OCI-LY3 (cell line): ENCODE data around the gene PTBP3.

Experiments
- H2AFZ ChIP-seq: fragments of 200-600, 300-600 bp; shearing (Covaris generic); 2 replicates; pipeline ENCODE4 v1.6.0; 2014; ENCODE audit warnings: antibody characterized with exemption, low read depth, low read length
- H3K27ac ChIP-seq: fragments of 200-600, 300-600 bp; sonication (generic); 2 replicates; pipeline ENCODE4 v1.5.1; 2014; ENCODE audit warnings: mild to moderate bottlenecking, low read length, moderate library complexity, mixed read lengths
- H3K27me3 ChIP-seq: fragments of 200-600, 300-600 bp; sonication (generic); 2 replicates; pipeline ENCODE4 v1.6.1; 2014; ENCODE audit warnings: low read depth, low read length, mixed read lengths
- H3K36me3 ChIP-seq: fragments of 200-600, 300-600 bp; sonication (generic); replicated peaks from 2 replicates; pipeline ENCODE3; 2014; ENCODE audit warnings: low read depth, low read length, mixed read lengths
- H3K4me1 ChIP-seq: fragments of 300-600, 200-600 bp; sonication (generic); 2 replicates; pipeline ENCODE4 v1.6.1; 2014; ENCODE audit warnings: low read length, mixed read lengths
- H3K4me2 ChIP-seq: fragments of 200-600, 300-600 bp; sonication (generic); 2 replicates; pipeline ENCODE4 v1.6.1; 2014; ENCODE audit warnings: low read length, mixed read lengths
- H3K4me3 ChIP-seq: fragments of 300-600, 200-600 bp; sonication (generic); 2 replicates; pipeline ENCODE4 v1.5.1; 2014; ENCODE audit warnings: antibody characterized with exemption, mild to moderate bottlenecking, low read length, moderate library complexity
- H3K79me2 ChIP-seq: fragments of 300-600, 200-600 bp; shearing (Covaris generic); 2 replicates; pipeline ENCODE4 v1.6.1; 2014; ENCODE audit warnings: mild to moderate bottlenecking, low read length, mixed read lengths
- H3K9ac ChIP-seq: fragments of 300-600, 200-600 bp; shearing (Covaris generic); 2 replicates; pipeline ENCODE4 v1.6.0; 2014; ENCODE audit warnings: mild to moderate bottlenecking, low read length, moderate library complexity
- H3K9me3 ChIP-seq: fragments of 200-600, 300-600 bp; shearing (Covaris generic); 2 replicates; pipeline ENCODE4 v1.6.1; 2014; ENCODE audit warnings: low read length, mixed read lengths; ENCODE audit not compliant: insufficient read depth
- H4K20me1 ChIP-seq: fragments of 200-600, 300-600 bp; sonication (generic); 2 replicates; pipeline ENCODE4 v1.6.1; 2016; ENCODE audit warnings: low read length, mixed read lengths; ENCODE audit not compliant: insufficient read depth
- EZH2phosphoT487 ChIP-seq: fragments of 200-600 bp; shearing (Covaris generic); IDR thresholded peaks from 2 replicates; pipeline ENCODE4 v1.6.1; 2018; ENCODE audit warnings: antibody characterized with exemption, mixed run types, low read depth
- TF ChIP-seq, protein P1 (sequence below): fragments of 200-600, 300-600 bp; sonication (generic); IDR thresholded peaks from 2 replicates; pipeline ENCODE4 v1.5.1; 2014; ENCODE audit warnings: antibody characterized with exemption, low read length, low read depth

The PTBP3 gene

DNA sequence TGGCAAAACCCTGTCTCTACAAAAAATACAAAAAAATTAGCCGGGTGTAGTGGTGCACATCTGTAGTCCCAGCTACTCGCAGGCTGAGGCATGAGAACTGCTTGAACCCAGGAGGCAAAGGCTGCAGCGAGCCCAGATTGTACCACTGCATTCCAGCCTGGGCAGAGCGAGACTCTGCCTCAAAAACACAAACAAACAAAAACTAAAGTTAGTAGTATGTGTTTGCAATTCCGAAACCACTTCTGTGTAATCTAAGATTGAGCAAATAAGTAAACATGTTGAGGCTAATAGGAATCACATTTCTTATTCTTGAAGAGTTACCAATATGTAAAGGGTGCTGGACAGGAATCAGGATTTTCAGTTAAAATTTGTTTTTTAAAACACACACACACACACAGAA lies 88.3 kb downstream of the PTBP3 start:
- Histone ChIP-seq H3K4me2 (no peak overlapping the region), H3K27me3 (no peaks in the 10 kb centered on the region), H4K20me1 (no peaks in the 10 kb centered on the region), H3K9me3 (no peaks in the 10 kb centered on the region), H3K4me3 (no peak overlapping the region), H3K36me3 (no peaks in the 10 kb centered on the region), H3K4me1 (peaks cover 12% of the 10 kb centered on the region), H3K9ac (no peak overlapping the region), H2AFZ (no peak overlapping the region), H3K79me2 (no peaks in the 10 kb centered on the region), H3K27ac (no peak overlapping the region)
- TF ChIP-seq, protein P1, sequence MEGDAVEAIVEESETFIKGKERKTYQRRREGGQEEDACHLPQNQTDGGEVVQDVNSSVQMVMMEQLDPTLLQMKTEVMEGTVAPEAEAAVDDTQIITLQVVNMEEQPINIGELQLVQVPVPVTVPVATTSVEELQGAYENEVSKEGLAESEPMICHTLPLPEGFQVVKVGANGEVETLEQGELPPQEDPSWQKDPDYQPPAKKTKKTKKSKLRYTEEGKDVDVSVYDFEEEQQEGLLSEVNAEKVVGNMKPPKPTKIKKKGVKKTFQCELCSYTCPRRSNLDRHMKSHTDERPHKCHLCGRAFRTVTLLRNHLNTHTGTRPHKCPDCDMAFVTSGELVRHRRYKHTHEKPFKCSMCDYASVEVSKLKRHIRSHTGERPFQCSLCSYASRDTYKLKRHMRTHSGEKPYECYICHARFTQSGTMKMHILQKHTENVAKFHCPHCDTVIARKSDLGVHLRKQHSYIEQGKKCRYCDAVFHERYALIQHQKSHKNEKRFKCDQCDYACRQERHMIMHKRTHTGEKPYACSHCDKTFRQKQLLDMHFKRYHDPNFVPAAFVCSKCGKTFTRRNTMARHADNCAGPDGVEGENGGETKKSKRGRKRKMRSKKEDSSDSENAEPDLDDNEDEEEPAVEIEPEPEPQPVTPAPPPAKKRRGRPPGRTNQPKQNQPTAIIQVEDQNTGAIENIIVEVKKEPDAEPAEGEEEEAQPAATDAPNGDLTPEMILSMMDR = no peak
- TF ChIP-seq EZH2phosphoT487 = no peak

DNA sequence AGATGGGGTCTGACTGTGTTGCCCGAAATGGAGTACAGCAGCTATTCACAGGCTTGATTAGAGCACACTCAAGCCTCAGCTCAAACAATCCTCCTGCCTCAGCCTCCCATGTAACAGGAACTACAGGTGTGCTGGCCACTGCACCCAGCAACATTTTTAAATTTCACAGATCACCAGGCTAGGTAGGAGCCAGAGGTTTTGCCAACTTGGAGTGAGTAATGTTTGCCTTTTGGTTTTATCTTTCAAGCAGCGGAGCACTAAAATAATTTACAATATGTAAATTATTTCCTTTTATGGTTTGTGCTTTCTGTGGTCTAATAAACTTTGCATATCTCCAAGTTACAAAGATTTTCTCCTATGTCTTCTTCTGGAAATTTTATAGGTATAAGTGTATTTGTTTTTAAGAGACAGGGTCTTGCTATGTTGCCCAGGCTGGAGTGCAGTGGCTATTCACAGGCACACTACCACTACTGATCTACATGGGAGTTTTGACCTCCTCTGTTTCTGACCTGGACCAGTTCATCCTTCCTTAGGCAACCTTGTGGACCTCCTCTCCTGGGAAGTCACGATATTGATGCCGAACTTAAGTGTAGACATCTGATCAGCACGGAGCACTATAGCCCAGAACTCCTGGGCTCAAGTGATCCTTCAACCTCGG lies 91.1 kb downstream of the PTBP3 start:
- Histone ChIP-seq H3K27ac (no peak overlapping the region), H3K79me2 (no peaks in the 10 kb centered on the region), H3K4me1 (no peaks in the 10 kb centered on the region), H3K4me2 (no peak overlapping the region), H3K4me3 (no peak overlapping the region), H4K20me1 (no peaks in the 10 kb centered on the region), H2AFZ (no peak overlapping the region), H3K9me3 (no peaks in the 10 kb centered on the region), H3K36me3 (no peaks in the 10 kb centered on the region), H3K27me3 (no peaks in the 10 kb centered on the region), H3K9ac (no peak overlapping the region)
- no peak for TF ChIP-seq EZH2phosphoT487
- TF ChIP-seq, protein P1 = no peak

DNA sequence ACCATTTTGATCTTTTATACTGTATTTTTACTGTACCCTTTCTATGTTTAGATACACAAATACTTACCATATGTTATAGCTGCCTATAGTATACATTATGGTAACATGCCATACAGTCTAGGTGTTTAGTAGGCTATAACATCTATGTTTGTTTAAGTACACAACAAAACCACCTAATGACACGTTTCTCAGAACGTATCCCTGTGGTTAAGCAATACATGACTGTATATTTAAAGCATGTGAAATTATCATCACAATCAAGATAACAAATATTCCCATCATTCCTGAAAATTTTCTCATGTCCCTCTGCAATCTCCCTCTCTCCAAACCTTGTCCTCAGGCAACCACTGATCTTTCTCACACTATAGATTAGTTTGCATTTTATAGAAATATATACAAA lies 91.9 kb downstream of the PTBP3 start:
- Histone ChIP-seq H3K79me2 (no peaks in the 10 kb centered on the region), H3K4me1 (no peaks in the 10 kb centered on the region), H3K4me3 (no peak overlapping the region), H3K27me3 (no peaks in the 10 kb centered on the region), H3K27ac (no peak overlapping the region), H3K9ac (no peak overlapping the region), H2AFZ (no peak overlapping the region), H4K20me1 (no peaks in the 10 kb centered on the region), H3K4me2 (no peak overlapping the region), H3K9me3 (no peaks in the 10 kb centered on the region), H3K36me3 (no peaks in the 10 kb centered on the region)
- TF ChIP-seq, protein P1 = no peak
- no peak for TF ChIP-seq EZH2phosphoT487

DNA sequence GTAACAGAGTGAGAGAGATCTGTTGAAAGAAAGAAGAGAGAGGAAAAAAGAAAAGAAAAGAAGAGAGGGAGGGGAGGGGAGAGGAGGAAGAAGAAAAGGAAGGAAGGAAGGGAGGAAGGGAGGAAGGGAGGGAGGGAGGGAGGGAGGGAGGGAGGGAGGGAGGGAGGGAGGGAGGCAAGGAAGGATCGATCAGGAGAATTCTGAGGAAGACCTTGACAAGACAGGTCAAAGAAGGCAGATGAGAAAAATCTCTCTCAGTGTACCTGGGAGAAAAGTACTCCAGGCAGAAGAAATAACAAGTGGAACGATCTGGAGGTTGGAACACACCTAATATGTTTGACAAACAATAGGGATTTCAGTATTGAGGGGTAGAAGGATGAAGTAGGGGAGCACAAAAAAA lies 93.7 kb downstream of the PTBP3 start:
- Histone ChIP-seq H3K79me2 (no peaks in the 10 kb centered on the region), H3K27ac (no peak overlapping the region), H3K9ac (no peak overlapping the region), H3K4me2 (no peak overlapping the region), H2AFZ (no peak overlapping the region), H3K4me3 (no peak overlapping the region), H3K36me3 (no peaks in the 10 kb centered on the region), H3K4me1 (no peaks in the 10 kb centered on the region), H3K27me3 (no peaks in the 10 kb centered on the region), H4K20me1 (no peaks in the 10 kb centered on the region), H3K9me3 (no peaks in the 10 kb centered on the region)
- TF ChIP-seq, protein P1 = no peak
- TF ChIP-seq EZH2phosphoT487 = no peak
